ENCODE measurements around the gene SNCAIP. TPM values are rescaled to one million over a fixed set of nuclear protein-coding genes. Genes with fewer than 3 reads are reported as not detected.

The SNCAIP gene
- total and polyA plus RNA-seq, 2 of the 4 experiments (the other 2 are of a cell fraction), result 15.3 to 19.0 TPM

DNA sequence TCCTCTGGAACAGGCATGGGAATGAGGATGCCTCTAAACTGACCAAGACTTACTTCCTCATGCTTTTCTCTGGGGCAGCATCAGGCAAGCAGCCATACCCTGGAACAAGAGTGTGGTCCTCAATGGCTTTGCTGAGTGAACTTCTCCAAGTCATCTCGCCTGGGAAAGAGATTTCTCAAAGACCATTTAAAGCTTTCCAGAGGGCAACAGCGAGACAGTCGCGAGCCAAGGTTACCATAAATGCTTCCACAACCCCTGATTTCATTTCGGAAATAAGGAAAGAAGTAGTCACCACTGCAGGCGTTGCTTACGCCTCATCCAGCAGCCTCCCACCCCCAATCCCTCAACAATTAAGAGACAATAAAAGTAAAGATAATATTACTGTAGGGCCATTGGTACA is 1.1 kb upstream of the SNCAIP start:
- Histone ChIP-seq H3K27me3 (ENCODE audit: control insufficient read depth, insufficient read depth, low read length) (no peaks in the 10 kb centered on the region), H4K20me1 (ENCODE audit: insufficient read depth, low read length) (no peaks in the 10 kb centered on the region), H3K4me2 (ENCODE audit: low read depth, low read length) (no peak overlapping the region; the same call in 1 of the 2 replicates), H3K56ac (ENCODE audit: extremely low read depth, insufficient read depth, low read length) (no peak overlapping the region), H4K5ac (ENCODE audit: low read depth, low read length) (no peak overlapping the region), H3K36me3 (ENCODE audit: control insufficient read depth, insufficient read depth, low read length) (no peaks in the 10 kb centered on the region), H3K79me1 (ENCODE audit: low read depth in 1 of 2, low read length in 2 of 2) (peaks cover 8 to 16% of the 10 kb centered on the region in 2 experiments; a peak in 2 of 4 replicates), H3K14ac (replicated peaks; ENCODE audit: low read depth, low read length) (no peak overlapping the region), H3K27ac (ENCODE audit: insufficient read depth, low read length) (no peak overlapping the region), H3K4me1 (ENCODE audit: control insufficient read depth, insufficient read depth, low read length) (peaks cover 4% of the 10 kb centered on the region; the same call in 1 of the 2 replicates), H2AK9ac (replicated peaks; ENCODE audit: low read depth, low read length, poor library complexity) (peak overlapping the region; percentile 45), H4K8ac (ENCODE audit: low read depth in 2 of 2, low read length in 2 of 2) (0 out of 4 replicates have a peak overlapping the region, but pooled peaks of 1 of the 2 experiments have one; percentile 10), H3K23ac (ENCODE audit: low read depth, low read length) (0 out of 2 replicates have a peak overlapping the region, but pooled peaks have one; percentile 33), H2BK5ac (ENCODE audit: low read depth, low read length, poor library complexity, severe bottlenecking) (no peak overlapping the region), H3K9ac (ENCODE audit: low read depth, low read length) (no peak overlapping the region), H2BK120ac (ENCODE audit: low read depth, low read length) (no peak overlapping the region), H2AK5ac (ENCODE audit: low read depth, low read length) (peak overlapping the region; percentile 60; the same call in 1 of the 2 replicates), H3K9me3 (ENCODE audit: control insufficient read depth, insufficient read depth, low read length) (0 out of 2 replicates have a peak, but pooled peaks cover 2% of the 10 kb centered on the region), H3K4me3 (ENCODE audit: insufficient read depth, low read depth, low read length) (no peak overlapping the region), H4K91ac (ENCODE audit: insufficient read depth, low read depth, low read length) (no peak overlapping the region), H3K4ac (ENCODE audit: low read depth, low read length) (peak overlapping the region; percentile 29; the same call in 1 of the 2 replicates), H3K9me1 (ENCODE audit: insufficient read depth, low read length) (no peaks in the 10 kb centered on the region; the same call in 1 of the 2 replicates), H2BK20ac (ENCODE audit: low read depth, low read length) (no peak overlapping the region), H3K18ac (ENCODE audit: low read depth, low read length) (no peak overlapping the region), H2BK15ac (ENCODE audit: low read depth, low read length) (no peak overlapping the region), H2AFZ (replicated peaks; ENCODE audit: low read length, poor library complexity) (peak overlapping the region; percentile 91)
- no peak for TF ChIP-seq RAD21 (IDR thresholded peaks at IDR 0.05; ENCODE audit: low read length)
- no peak for TF ChIP-seq POLR2A (IDR thresholded peaks at IDR 0.05; ENCODE audit: low read depth, low read length)
- TF ChIP-seq MXI1 (IDR thresholded peaks at IDR 0.05; ENCODE audit: borderline replicate concordance, low read depth, low read length), result no peak
- TF ChIP-seq NFE2L2 (IDR thresholded peaks at IDR 0.05; ENCODE audit: low read depth, low read length), result no peak
- no peak for TF ChIP-seq RFX5 (IDR thresholded peaks at IDR 0.05; ENCODE audit: low read depth, low read length)
- BruUV-seq (replicated peaks), result no TSS peak
- dilution Hi-C loops (cut with HindIII; ENCODE audit: low sequenced_read_pairs, unreplicated experiment), result no loop called here
- DNase-seq (no peak), ATAC-seq (ENCODE audit: low read depth) (no peak)
- intact Hi-C loops (cut with micrococcal nuclease), result loop anchor here (5.0 kb wide), 2 partner anchors 81 to 106 kb away; no protein-coding TSS in a partner anchor
- CTCF ChIA-PET, result no interaction called here
- POLR2A ChIA-PET (ENCODE audit: unreplicated experiment), result no interaction called here
- in situ Hi-C loops (cut with MboI; ENCODE audit: low sequenced_read_pairs), result no loop called here
- WGBS, 2 experiments (ENCODE audit: extremely low coverage in 2 of 2, insufficient read length in 1 of 2), result 67% methylated on average over 1 of the region's 7 CpGs; no CpG with 5 or more reads in 1 of the 2 experiments

All from IMR-90 (cell line).